Smooth muscle cell (in vitro differentiated cells): ENCODE results near the gene TNS1. TPM values are rescaled to one million over a fixed set of nuclear protein-coding genes. Genes with fewer than 3 reads are reported as not detected.

Experiments used
- DNase-seq: peaks from one replicate; lab custom pipeline; 2025; ENCODE audit not compliant: unreplicated experiment; lab: John Stamatoyannopoulos, UW
- H2AFZ ChIP-seq: fragments of 200-600 bp; sonication (generic); 2 replicates; pipeline ENCODE4 v1.6.0; 2016; ENCODE audit warnings: antibody characterized with exemption, low read depth, mild to moderate bottlenecking
- H3F3A ChIP-seq: fragments of 200-600 bp; sonication (generic); 2 replicates; pipeline ENCODE4 v1.6.0; 2017; ENCODE audit warnings: antibody characterized with exemption, low read depth
- H3K27ac ChIP-seq: fragments of 200-600 bp; sonication (generic); 2 replicates; pipeline ENCODE4 v1.5.1; 2016; ENCODE audit warnings: low read depth, mild to moderate bottlenecking
- H3K27me3 ChIP-seq: fragments of 200-600 bp; sonication (generic); 2 replicates; pipeline ENCODE4 v1.6.1; 2016; ENCODE audit warnings: low read depth, mild to moderate bottlenecking
- H3K36me3 ChIP-seq: fragments of 200-600 bp; sonication (generic); 2 replicates; pipeline ENCODE4 v1.5.1; 2016; ENCODE audit warnings: low read depth
- H3K4me1 ChIP-seq: fragments of 200-600 bp; sonication (generic); 2 replicates; pipeline ENCODE4 v1.5.1; 2016; ENCODE audit warnings: low read depth
- H3K4me2 ChIP-seq: fragments of 200-600 bp; sonication (generic); 2 replicates; pipeline ENCODE4 v1.6.0; 2016; ENCODE audit warnings: mild to moderate bottlenecking
- H3K4me3 ChIP-seq: fragments of 200-600 bp; sonication (generic); 2 replicates; pipeline ENCODE4 v1.5.1; 2016; ENCODE audit warnings: mild to moderate bottlenecking
- H3K79me2 ChIP-seq: fragments of 200-600 bp; sonication (generic); 2 replicates; pipeline ENCODE4 v1.6.0; 2016; ENCODE audit warnings: low read depth, mild to moderate bottlenecking
- H3K9ac ChIP-seq: fragments of 200-600 bp; sonication (generic); 2 replicates; pipeline ENCODE4 v1.6.0; 2016; ENCODE audit warnings: low read depth
- H3K9me3 ChIP-seq: fragments of 200-600 bp; sonication (generic); replicated peaks from 2 replicates; pipeline ENCODE4 v1.5.1; 2016; ENCODE audit warnings: low read depth
- H4K20me1 ChIP-seq: fragments of 200-600 bp; sonication (generic); 2 replicates; pipeline ENCODE4 v1.6.0; 2016; ENCODE audit warnings: low read depth
- WGBS: methylation state at CpG from one replicate; pipeline ENCODE4 v1.1.7; 2016; ENCODE audit warnings: low lambda C conversion rate; 5-methylcytosine and 5-hydroxymethylcytosine counted together
- polyA plus RNA-seq: library from polyadenylated mRNA; unstranded; fragments of >200 nt; fragmentation: Nextera tagmentation; extraction: Ambion mirVana; gene quantifications from 2 replicates; pipeline ENCODE4 v1.2.1, GENCODE V29; 2016
- total RNA-seq: library from RNA; depleted of rRNA; stranded (reverse); fragments of >200 nt; gene quantifications from 2 replicates; pipeline ENCODE4 v1.2.3, GENCODE V29; 2014
- TF ChIP-seq, protein P1 (sequence below): fragments of 200-600 bp; sonication (generic); IDR thresholded peaks from 2 replicates; pipeline ENCODE4 v1.5.1; 2017; ENCODE audit warnings: borderline replicate concordance, mild to moderate bottlenecking, antibody characterized with exemption; ENCODE audit not compliant: insufficient read depth, poor library complexity, severe bottlenecking

The TNS1 gene
- total and polyA plus RNA-seq, 2 experiments from 2014 or later: 52.3 to 61.5 TPM

DNA sequence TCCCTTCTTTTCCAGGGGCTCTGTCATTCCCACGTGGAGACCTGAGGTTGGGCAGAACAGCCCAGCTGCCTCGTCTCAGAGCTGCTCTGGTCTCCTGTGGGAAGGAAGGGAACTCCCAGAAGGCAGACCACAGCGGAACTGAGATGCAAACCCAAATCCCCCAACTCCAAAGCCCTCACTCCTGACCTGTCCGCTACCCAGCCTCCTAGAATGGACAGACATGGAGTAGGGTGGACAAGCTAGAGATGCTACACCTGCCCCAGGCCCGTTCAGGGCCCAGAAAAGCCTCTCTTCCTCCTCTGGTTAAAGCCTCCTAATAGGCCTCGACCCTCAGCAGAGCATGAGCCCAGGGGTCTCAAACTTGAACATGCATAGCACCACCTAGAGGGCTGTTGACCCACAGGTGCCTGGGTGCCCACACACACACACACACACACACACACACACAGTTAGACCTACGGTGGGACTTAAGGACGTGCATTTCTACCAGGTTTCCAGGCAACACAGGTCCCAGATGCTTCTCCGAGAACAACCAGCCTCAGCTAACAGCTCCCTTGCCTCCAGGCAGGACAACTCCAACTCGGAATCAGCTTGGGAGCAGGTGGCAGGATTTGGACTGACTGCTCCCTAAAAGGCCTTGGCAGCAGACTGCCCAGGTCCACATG is 93.5 kb downstream of the TNS1 start:
- WGBS: 79% methylated on average over 10 of the region's 10 CpGs
- Histone ChIP-seq H3K9ac (no peak overlapping the region), H3K9me3 (no peaks in the 10 kb centered on the region), H3K27me3 (no peaks in the 10 kb centered on the region), H3K4me3 (no peak overlapping the region), H3K4me2 (no peak overlapping the region), H3K36me3 (no peaks in the 10 kb centered on the region), H3K27ac (no peak overlapping the region), H3K4me1 (no peaks in the 10 kb centered on the region), H4K20me1 (peaks cover 98% of the 10 kb centered on the region), H2AFZ (no peak overlapping the region), H3K79me2 (peaks cover 95% of the 10 kb centered on the region), H3F3A (peaks cover 4% of the 10 kb centered on the region)
- DNase-seq: no peak
- TF ChIP-seq, protein P1, sequence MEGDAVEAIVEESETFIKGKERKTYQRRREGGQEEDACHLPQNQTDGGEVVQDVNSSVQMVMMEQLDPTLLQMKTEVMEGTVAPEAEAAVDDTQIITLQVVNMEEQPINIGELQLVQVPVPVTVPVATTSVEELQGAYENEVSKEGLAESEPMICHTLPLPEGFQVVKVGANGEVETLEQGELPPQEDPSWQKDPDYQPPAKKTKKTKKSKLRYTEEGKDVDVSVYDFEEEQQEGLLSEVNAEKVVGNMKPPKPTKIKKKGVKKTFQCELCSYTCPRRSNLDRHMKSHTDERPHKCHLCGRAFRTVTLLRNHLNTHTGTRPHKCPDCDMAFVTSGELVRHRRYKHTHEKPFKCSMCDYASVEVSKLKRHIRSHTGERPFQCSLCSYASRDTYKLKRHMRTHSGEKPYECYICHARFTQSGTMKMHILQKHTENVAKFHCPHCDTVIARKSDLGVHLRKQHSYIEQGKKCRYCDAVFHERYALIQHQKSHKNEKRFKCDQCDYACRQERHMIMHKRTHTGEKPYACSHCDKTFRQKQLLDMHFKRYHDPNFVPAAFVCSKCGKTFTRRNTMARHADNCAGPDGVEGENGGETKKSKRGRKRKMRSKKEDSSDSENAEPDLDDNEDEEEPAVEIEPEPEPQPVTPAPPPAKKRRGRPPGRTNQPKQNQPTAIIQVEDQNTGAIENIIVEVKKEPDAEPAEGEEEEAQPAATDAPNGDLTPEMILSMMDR: no peak

- DNase-seq: no peak
- Histone ChIP-seq H3K36me3 (no peaks in the 10 kb centered on the region), H3K27me3 (no peaks in the 10 kb centered on the region), H3K27ac (peak overlapping the region; percentile 86), H2AFZ (no peak overlapping the region), H3K4me2 (no peak overlapping the region), H4K20me1 (peaks cover 96% of the 10 kb centered on the region), H3K4me1 (no peaks in the 10 kb centered on the region), H3F3A (peaks cover 6% of the 10 kb centered on the region), H3K9me3 (no peaks in the 10 kb centered on the region), H3K4me3 (no peak overlapping the region), H3K9ac (no peak overlapping the region), H3K79me2 (peaks cover 88% of the 10 kb centered on the region)
- TF ChIP-seq, protein P1: no peak
- 88% methylated on average over 8 of the region's 8 CpGs for WGBS
These were observed 94.3 kb downstream of the TNS1 start for GRCh38 chr2:217908544-217908943.

DNA sequence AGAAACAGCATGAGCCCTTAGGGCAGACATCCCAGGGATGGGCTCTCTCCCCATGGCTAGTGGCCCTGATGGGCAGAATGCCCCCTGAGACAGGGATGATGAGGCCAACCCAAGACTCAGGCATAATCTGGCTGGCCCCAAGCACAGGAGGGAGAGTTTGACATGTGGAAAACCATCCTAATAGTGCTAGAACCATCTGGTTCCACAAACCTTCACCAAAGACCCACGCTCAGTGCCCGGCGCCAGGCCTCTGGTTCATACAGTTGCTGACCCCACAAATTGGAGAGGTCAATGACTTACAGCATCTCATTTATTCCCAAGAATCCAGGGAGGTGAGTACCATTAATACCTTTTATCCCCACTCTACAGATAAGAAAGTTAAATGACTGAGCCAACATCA is 95.5 kb downstream of the TNS1 start:
- H3K27me3 ChIP-seq: no peaks in the 10 kb centered on the region
- no peak overlapping the region for H3K4me2 ChIP-seq
- TF ChIP-seq, protein P1: no peak
- H3K36me3 ChIP-seq: no peaks in the 10 kb centered on the region
- peak overlapping the region; percentile 86 for H3K27ac ChIP-seq
- no peak overlapping the region for H3K9ac ChIP-seq
- H4K20me1 ChIP-seq: peaks cover 96% of the 10 kb centered on the region
- H2AFZ ChIP-seq: no peak overlapping the region
- H3F3A ChIP-seq: peaks cover 16% of the 10 kb centered on the region
- WGBS: 97% methylated on average over 3 of the region's 3 CpGs
- no peak overlapping the region for H3K4me3 ChIP-seq
- peaks cover 2% of the 10 kb centered on the region for H3K4me1 ChIP-seq
- H3K9me3 ChIP-seq: no peaks in the 10 kb centered on the region
- H3K79me2 ChIP-seq: peaks cover 75% of the 10 kb centered on the region
- DNase-seq: no peak

DNA sequence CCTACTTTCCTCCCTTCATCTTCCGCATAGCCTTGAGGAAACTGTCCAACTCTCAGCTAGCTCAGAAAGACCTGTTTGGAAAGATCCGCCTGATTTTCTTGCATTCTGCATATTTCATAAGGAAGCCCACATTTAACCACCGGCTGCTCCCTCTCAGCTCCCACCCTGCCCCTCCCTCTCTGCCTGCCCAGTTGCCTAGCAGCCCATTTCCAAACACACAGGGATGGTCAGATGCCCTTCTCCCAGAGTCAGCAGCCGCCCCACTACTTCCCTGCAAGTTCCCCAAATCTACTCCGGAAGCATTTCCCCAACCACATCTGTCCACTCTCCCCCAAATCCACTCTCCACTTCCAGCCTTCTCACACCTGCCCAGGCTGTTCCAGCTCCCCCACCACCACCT is 96.0 kb downstream of the TNS1 start:
- Histone ChIP-seq H3K4me1 (peaks cover 5% of the 10 kb centered on the region), H3K79me2 (peaks cover 71% of the 10 kb centered on the region), H4K20me1 (peaks cover 96% of the 10 kb centered on the region), H3F3A (peaks cover 19% of the 10 kb centered on the region), H2AFZ (no peak overlapping the region), H3K36me3 (no peaks in the 10 kb centered on the region), H3K4me2 (no peak overlapping the region), H3K27me3 (no peaks in the 10 kb centered on the region), H3K9me3 (no peaks in the 10 kb centered on the region), H3K4me3 (no peak overlapping the region), H3K27ac (peak overlapping the region; percentile 86), H3K9ac (no peak overlapping the region)
- TF ChIP-seq, protein P1: no peak
- DNase-seq: no peak
- 96% methylated on average over 4 of the region's 5 CpGs for WGBS
